Prostate gland (tissue), 2 donors: Measurements from ENCODE around the gene OR4K2. TPM values are rescaled to one million over a fixed set of nuclear protein-coding genes. Genes with fewer than 3 reads are reported as not detected.

ENCODE experiments used
- DNase-seq: peaks from one replicate; pipeline ENCODE4 v3.0.0-alpha.2; 2019; ENCODE audit warnings: low spot score
- H3K27ac ChIP-seq, 2 donors: fragments of 200-600 bp; sonication (generic); 2 replicates each; pipeline ENCODE4 v1.5.1; 2017 to 2019
- H3K27me3 ChIP-seq: fragments of 200-600 bp; sonication (generic); replicated peaks from 2 replicates; pipeline ENCODE4 v1.5.1; 2019; ENCODE audit not compliant: insufficient read depth
- H3K36me3 ChIP-seq, 2 donors: fragments of 200-600 bp; sonication (generic); 1 replicate in 1 of 2; 2 replicates in 1 of 2; pipeline versions ENCODE4 v1.5.1 to v1.8.1; 2017 to 2019
- H3K4me1 ChIP-seq: fragments of 200-600 bp; sonication (generic); replicated peaks from 2 replicates; pipeline ENCODE4 v1.5.1; 2019
- H3K4me3 ChIP-seq, 2 donors: fragments of 200-600 bp; sonication (generic); 2 replicates each; pipeline ENCODE4 v1.5.1; 2017 to 2019
- H3K9me3 ChIP-seq: fragments of 200-600 bp; sonication (generic); 2 replicates; pipeline ENCODE4 v1.5.1; 2017
- POLR2A ChIP-seq: fragments of 450-650 bp; IDR thresholded peaks from one replicate; pipeline ENCODE4 v1.6.1; 2016; ENCODE audit warnings: antibody characterized with exemption, mild to moderate bottlenecking
- POLR2AphosphoS5 ChIP-seq: sonication (generic); formaldehyde crosslinking; IDR thresholded peaks from one replicate; pipeline ENCODE4 v1.6.1; 2017; ENCODE audit warnings: antibody characterized with exemption
- WGBS: methylation state at CpG from one replicate; pipeline ENCODE4 v1.1.5; 2018; 5-methylcytosine and 5-hydroxymethylcytosine counted together
- intact Hi-C: fragments of 100-400 bp; cut with DNase I; formaldehyde crosslinking; loops from one replicate; pipeline ENCODE4 v1.14.2; 2022
- total RNA-seq, 2 donors: library from RNA; depleted of rRNA; stranded (reverse); fragments of >200 nt; gene quantifications; one replicate each; pipeline ENCODE4 v1.1.0, GENCODE V29; 2016
- TF ChIP-seq, protein P1 (sequence below), 4 experiments: fragments of 200-600 bp in 2 of 4; fragments of 450-650 bp in 2 of 4; sonication (generic) in 2 of 4; IDR thresholded peaks; 1 replicate in 3 of 4; 2 replicates in 1 of 4; pipeline ENCODE4 v1.5.1; 2016 to 2019; ENCODE audit warnings: antibody characterized with exemption in 4 of 4, mild to moderate bottlenecking in 2 of 4, moderate library complexity in 2 of 4

OR4K2 gene
- total RNA-seq, 2 donors from 2014 or later = not detected

DNA sequence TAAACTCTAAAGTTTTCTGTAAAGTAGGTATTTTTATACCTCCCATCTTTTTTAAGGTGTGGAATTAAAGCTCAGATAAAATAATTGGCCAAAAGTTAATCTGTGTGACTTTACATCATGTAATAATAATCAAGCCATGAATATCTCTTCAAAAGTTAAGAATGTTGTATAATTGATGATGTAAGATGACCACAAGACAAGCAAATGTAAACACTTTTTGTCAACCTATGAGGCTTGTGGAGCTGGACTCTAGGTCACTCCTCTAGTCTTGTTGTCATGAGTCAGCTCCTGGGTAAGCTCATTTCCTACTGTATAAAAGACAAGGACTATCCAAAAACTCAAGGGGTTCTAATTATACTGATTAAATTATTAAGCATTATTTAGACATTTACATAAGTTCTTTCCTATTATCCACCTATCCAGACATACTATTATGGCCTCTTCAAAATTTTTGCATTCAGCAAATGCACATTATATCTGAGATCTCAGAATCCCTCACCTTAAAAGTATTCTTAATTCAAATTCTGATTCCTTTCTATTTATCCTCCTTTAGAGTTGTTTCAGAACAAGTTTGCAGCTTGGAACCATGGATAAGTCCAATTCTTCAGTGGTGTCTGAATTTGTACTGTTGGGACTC, 45.2 kb downstream of the OR4K2 start, which contains the start of gene OR4K5:
TSS of gene OR4K5 (plus strand) at position 587 of the 637 bp plus-strand sequence. CDS start at position 587, 0 bp downstream.
- Histone ChIP-seq H3K4me3 (no peak within 1 kb of the TSS), H3K27ac (no peak within 1 kb of the TSS), H3K27me3 (no peaks in the 10 kb centered on the region), H3K36me3 (no peaks in the 10 kb centered on the region), H3K9me3 (no peaks in the 10 kb centered on the region), H3K4me1 (no peaks in the 10 kb centered on the region)
- intact Hi-C loops = no loop called here
- no peak for TF ChIP-seq POLR2AphosphoS5
- no peak for TF ChIP-seq POLR2A
- TF ChIP-seq, protein P1, sequence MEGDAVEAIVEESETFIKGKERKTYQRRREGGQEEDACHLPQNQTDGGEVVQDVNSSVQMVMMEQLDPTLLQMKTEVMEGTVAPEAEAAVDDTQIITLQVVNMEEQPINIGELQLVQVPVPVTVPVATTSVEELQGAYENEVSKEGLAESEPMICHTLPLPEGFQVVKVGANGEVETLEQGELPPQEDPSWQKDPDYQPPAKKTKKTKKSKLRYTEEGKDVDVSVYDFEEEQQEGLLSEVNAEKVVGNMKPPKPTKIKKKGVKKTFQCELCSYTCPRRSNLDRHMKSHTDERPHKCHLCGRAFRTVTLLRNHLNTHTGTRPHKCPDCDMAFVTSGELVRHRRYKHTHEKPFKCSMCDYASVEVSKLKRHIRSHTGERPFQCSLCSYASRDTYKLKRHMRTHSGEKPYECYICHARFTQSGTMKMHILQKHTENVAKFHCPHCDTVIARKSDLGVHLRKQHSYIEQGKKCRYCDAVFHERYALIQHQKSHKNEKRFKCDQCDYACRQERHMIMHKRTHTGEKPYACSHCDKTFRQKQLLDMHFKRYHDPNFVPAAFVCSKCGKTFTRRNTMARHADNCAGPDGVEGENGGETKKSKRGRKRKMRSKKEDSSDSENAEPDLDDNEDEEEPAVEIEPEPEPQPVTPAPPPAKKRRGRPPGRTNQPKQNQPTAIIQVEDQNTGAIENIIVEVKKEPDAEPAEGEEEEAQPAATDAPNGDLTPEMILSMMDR (IDR thresholded peaks at IDR 0.05) = no peak
- DNase-seq = no peak

DNA sequence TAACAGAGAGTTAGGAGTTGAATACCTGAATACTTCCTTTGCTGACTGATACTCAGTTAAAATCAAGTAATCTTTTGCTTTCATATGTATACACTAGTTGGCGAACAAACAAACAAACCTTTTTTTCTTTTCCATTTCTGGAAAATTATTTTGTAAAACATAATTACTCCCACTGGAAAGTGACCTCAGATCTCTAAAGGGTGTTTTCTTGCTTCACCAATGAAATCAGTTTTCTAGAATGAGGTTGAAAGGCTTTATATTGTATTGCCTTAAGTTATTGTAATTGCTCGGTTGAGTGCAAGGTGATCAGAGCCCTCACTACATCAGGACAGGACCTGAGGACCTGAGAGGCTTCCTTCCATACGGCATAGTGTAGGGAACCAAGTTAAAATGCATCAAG, 55.7 kb downstream of the OR4K2 start, which contains the start of gene OR4K1:
TSS of gene OR4K1 (plus strand) at position 301 of the 400 bp plus-strand sequence. CDS start 4,750 bp downstream, outside the sequence.
- no peak within 1 kb of the TSS for H3K27ac ChIP-seq
- no peak for DNase-seq
- intact Hi-C loops = no loop called here
- no peak within 1 kb of the TSS for H3K4me3 ChIP-seq
- TF ChIP-seq, protein P1 (IDR thresholded peaks at IDR 0.05) = no peak
- TF ChIP-seq POLR2A (no peak), POLR2AphosphoS5 (no peak)
- 69% methylated on average over 3 of the region's 3 CpGs for WGBS
- H3K4me1 ChIP-seq = no peaks in the 10 kb centered on the region
- H3K9me3 ChIP-seq = no peaks in the 10 kb centered on the region
- no peaks in the 10 kb centered on the region for H3K36me3 ChIP-seq
- H3K27me3 ChIP-seq = no peaks in the 10 kb centered on the region

Other genes with a start within 250 kb of the OR4K2 start
- not detected for gene OR11H2, start 161.3 kb upstream of the OR4K2 start, total RNA-seq
- gene OR4Q3, start 131.6 kb upstream of the OR4K2 start, total RNA-seq = 1 to 10 TPM in 1 of 2 donors, not detected in 1; 3.1 TPM
- gene OR4M1, start 101.6 kb upstream of the OR4K2 start, total RNA-seq = not detected
- gene OR4N2, start 71.4 kb upstream of the OR4K2 start, total RNA-seq = not detected
- gene OR4K5, start 45.5 kb downstream of the OR4K2 start, total RNA-seq = not detected
- not detected for gene OR4K1, start 55.8 kb downstream of the OR4K2 start, total RNA-seq
- gene OR4K15, start 100.4 kb downstream of the OR4K2 start, total RNA-seq = not detected
- gene OR4Q2, start 127.0 kb downstream of the OR4K2 start, total RNA-seq = not detected
- gene OR4K14, start 144.2 kb downstream of the OR4K2 start, total RNA-seq = not detected
- not detected for gene OR4K13, start 160.9 kb downstream of the OR4K2 start, total RNA-seq
- gene OR4L1, start 184.9 kb downstream of the OR4K2 start, total RNA-seq = not detected
- gene OR4K17, start 235.6 kb downstream of the OR4K2 start, total RNA-seq = not detected